ENCODE measurements around the gene GRN. TPM values are rescaled to one million over a fixed set of nuclear protein-coding genes. Genes with fewer than 3 reads are reported as not detected.

The GRN gene
- total RNA-seq, 1 donor from 2014 or later: 288 TPM

Other genes starting within 250 kb of the GRN start
- gene HDAC5, start 221.7 kb upstream of the GRN start, total RNA-seq: 27.1 and 31.6 TPM in 2 replicates
- 2.2 and 2.4 TPM in 2 replicates for gene HROB, start 203.4 kb upstream of the GRN start, total RNA-seq
- not detected in 2 replicates for gene ASB16, start 174.6 kb upstream of the GRN start, total RNA-seq
- gene TMUB2, start 158.3 kb upstream of the GRN start, total RNA-seq: 25.8 and 34.8 TPM in 2 replicates
- gene ATXN7L3, start 145.4 kb upstream of the GRN start, total RNA-seq: 41.1 and 50.1 TPM in 2 replicates
- 52.5 and 67.6 TPM in 2 replicates for gene UBTF, start 125.6 kb upstream of the GRN start, total RNA-seq
- gene SLC4A1, start 77.2 kb upstream of the GRN start, total RNA-seq: not detected in 2 replicates
- 0.07 and 0.21 TPM in 2 replicates for gene RUNDC3A, start 36.7 kb upstream of the GRN start, total RNA-seq
- gene SLC25A39, start 20.5 kb upstream of the GRN start, total RNA-seq: 77.7 and 78.9 TPM in 2 replicates
- 3.7 and 6.1 TPM in 2 replicates for gene FAM171A2, start 18.6 kb downstream of the GRN start, total RNA-seq
- 0.13 and 0.39 TPM in 2 replicates for gene ITGA2B, start 44.3 kb downstream of the GRN start, total RNA-seq
- gene GPATCH8, start 158.1 kb downstream of the GRN start, total RNA-seq: 11.0 and 12.7 TPM in 2 replicates
- 0.79 and 0.88 TPM in 2 replicates for gene FZD2, start 212.2 kb downstream of the GRN start, total RNA-seq